ENCODE results near the gene CCM2.

DNA sequence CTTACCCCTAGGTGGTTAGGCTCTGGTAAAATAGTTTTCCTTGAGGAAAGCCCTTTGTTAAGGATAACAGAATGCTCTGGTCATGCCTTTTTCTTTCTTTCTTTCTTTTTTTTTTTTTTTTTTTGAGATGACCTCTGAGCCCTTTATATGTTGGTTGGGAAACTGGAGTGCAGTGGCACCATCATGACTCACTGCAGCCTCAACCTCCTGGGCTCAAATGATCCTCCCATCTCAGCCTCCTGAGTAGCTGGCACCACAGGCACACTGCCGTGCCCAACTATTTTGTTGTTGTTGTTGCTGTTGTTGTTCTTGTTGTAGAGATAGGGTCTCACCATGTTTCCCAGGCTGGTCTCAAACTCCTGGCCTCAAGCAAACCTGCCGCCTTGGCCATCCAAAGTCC is 61.4 kb downstream of the CCM2 start:
- TF ChIP-seq SIN3A (IDR thresholded peaks at IDR 0.05; ENCODE audit: borderline replicate concordance, insufficient read depth, low read length): no peak
- TF ChIP-seq, protein P1, sequence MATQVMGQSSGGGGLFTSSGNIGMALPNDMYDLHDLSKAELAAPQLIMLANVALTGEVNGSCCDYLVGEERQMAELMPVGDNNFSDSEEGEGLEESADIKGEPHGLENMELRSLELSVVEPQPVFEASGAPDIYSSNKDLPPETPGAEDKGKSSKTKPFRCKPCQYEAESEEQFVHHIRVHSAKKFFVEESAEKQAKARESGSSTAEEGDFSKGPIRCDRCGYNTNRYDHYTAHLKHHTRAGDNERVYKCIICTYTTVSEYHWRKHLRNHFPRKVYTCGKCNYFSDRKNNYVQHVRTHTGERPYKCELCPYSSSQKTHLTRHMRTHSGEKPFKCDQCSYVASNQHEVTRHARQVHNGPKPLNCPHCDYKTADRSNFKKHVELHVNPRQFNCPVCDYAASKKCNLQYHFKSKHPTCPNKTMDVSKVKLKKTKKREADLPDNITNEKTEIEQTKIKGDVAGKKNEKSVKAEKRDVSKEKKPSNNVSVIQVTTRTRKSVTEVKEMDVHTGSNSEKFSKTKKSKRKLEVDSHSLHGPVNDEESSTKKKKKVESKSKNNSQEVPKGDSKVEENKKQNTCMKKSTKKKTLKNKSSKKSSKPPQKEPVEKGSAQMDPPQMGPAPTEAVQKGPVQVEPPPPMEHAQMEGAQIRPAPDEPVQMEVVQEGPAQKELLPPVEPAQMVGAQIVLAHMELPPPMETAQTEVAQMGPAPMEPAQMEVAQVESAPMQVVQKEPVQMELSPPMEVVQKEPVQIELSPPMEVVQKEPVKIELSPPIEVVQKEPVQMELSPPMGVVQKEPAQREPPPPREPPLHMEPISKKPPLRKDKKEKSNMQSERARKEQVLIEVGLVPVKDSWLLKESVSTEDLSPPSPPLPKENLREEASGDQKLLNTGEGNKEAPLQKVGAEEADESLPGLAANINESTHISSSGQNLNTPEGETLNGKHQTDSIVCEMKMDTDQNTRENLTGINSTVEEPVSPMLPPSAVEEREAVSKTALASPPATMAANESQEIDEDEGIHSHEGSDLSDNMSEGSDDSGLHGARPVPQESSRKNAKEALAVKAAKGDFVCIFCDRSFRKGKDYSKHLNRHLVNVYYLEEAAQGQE (IDR thresholded peaks at IDR 0.05; ENCODE audit: insufficient read depth in 1 of 2, low read depth in 2 of 2, low read length in 2 of 2): no peak

Data from PFSK-1 (cell line).